Cardiac fibroblast (primary cell): ENCODE data around the gene ACYP1.

Source experiments
- DNase-seq, 2 donors: peaks; one replicate each; pipeline versions ENCODE4 v3.0.0 to v3.0.0-alpha.2; 2010; ENCODE audit warnings: low read depth in 2 of 2
- H3K4me3 ChIP-seq, 2 donors: replicated peaks in 1 of 2; 1 replicate in 1 of 2; 2 replicates in 1 of 2; pipeline ENCODE4 v1.5.1; 2011; ENCODE audit warnings: low read depth in 2 of 2, low read length in 2 of 2, mild to moderate bottlenecking in 2 of 2, moderate library complexity in 1 of 2
- CTCF ChIP-seq: IDR thresholded peaks from one replicate; pipeline ENCODE4 v1.5.1; 2011; ENCODE audit warnings: low read depth, mild to moderate bottlenecking, low read length, inconsistent platforms

ACYP1 gene

GRCh38 chr14:75063491-75064204 lies at the start of gene ACYP1:
ACYP1 (minus strand) TSS chr14:75064024; CDS start chr14:75063553, 471 bp downstream.
- peak within 1 kb of the TSS; percentile 95 for H3K4me3 ChIP-seq
- DNase-seq = peak; percentile 92 to 93
- no peak for TF ChIP-seq CTCF

GRCh38 chr14:75109877-75110276 lies 46.1 kb upstream of the ACYP1 start:
- DNase-seq = no peak
- no peak for TF ChIP-seq CTCF
- H3K4me3 ChIP-seq = no peak overlapping the region

- TF ChIP-seq CTCF = no peak
- no peak for DNase-seq
These were observed 43.4 kb upstream of the ACYP1 start for GRCh38 chr14:75107186-75107585.

GRCh38 chr14:75101491-75101890 lies 37.7 kb upstream of the ACYP1 start:
- TF ChIP-seq CTCF = no peak
- no peak for DNase-seq
- H3K4me3 ChIP-seq = no peak overlapping the region

More at GRCh38 chr14:75107186-75107585, 43.4 kb upstream of the ACYP1 start:
- no peak overlapping the region for H3K4me3 ChIP-seq

GRCh38 chr14:75098682-75099081 lies 34.9 kb upstream of the ACYP1 start:
- TF ChIP-seq CTCF = no peak
- DNase-seq = no peak
- H3K4me3 ChIP-seq = no peak overlapping the region

- DNase-seq = no peak
- no peak for TF ChIP-seq CTCF
- no peak overlapping the region for H3K4me3 ChIP-seq
These were observed 34.4 kb upstream of the ACYP1 start for GRCh38 chr14:75098212-75098611.

- no peak for DNase-seq
- H3K4me3 ChIP-seq = no peak overlapping the region
- TF ChIP-seq CTCF = no peak
These were observed 33.1 kb upstream of the ACYP1 start for GRCh38 chr14:75096959-75097358.
